HepG2 (cell line): ENCODE measurements around the gene ADGRG1. TPM values are rescaled to one million over a fixed set of nuclear protein-coding genes. Genes with fewer than 3 reads are reported as not detected.

Experiments used
- BORCS8-MEF2B ChIP-seq: sonication (generic); formaldehyde crosslinking; IDR thresholded peaks from 2 replicates; pipeline ENCODE4 v1.8.0; 2022; ENCODE audit warnings: mild to moderate bottlenecking, missing genetic modification reagents
- DR1 ChIP-seq: sonication (generic); formaldehyde crosslinking; IDR thresholded peaks from 2 replicates; pipeline ENCODE4 v1.8.0; 2021; ENCODE audit warnings: mild to moderate bottlenecking, missing genetic modification reagents, inconsistent platforms
- GABPB1 ChIP-seq: IDR thresholded peaks from 2 replicates; pipeline ENCODE4 v1.6.1; 2016; ENCODE audit warnings: mild to moderate bottlenecking, missing genetic modification reagents, moderate library complexity, missing compliant biosample characterization
- HHEX ChIP-seq: IDR thresholded peaks from 2 replicates; pipeline ENCODE4 v1.6.1; 2016; ENCODE audit warnings: control low read depth
- JUN ChIP-seq: sonication (generic); formaldehyde crosslinking; IDR thresholded peaks from 2 replicates; pipeline ENCODE4 v1.4.0; 2020; ENCODE audit warnings: mild to moderate bottlenecking, missing genetic modification reagents
- KLF16 ChIP-seq, 2 experiments: sonication (generic) in 1 of 2; formaldehyde crosslinking in 1 of 2; IDR thresholded peaks; 2 replicates each; pipeline versions ENCODE4 v1.6.1 to v1.8.0; 2016 to 2023; ENCODE audit warnings: missing genetic modification reagents in 2 of 2, missing compliant biosample characterization in 1 of 2
- MBNL3 ChIP-seq: fragments of 250-450 bp; sonication (Bioruptor Pico); conservative IDR thresholded peaks from 2 replicates; pipeline ENCODE4 v1.8.0; 2022; ENCODE audit warnings: mild to moderate bottlenecking, inconsistent platforms
- MYNN ChIP-seq: sonication (generic); formaldehyde crosslinking; IDR thresholded peaks from 2 replicates; pipeline ENCODE4 v1.4.0; 2020; ENCODE audit warnings: mild to moderate bottlenecking, low read depth, missing genetic modification reagents
- PHB2 ChIP-seq: fragments of 450-650 bp; IDR thresholded peaks from 2 replicates; pipeline ENCODE4 v1.6.1; 2018; ENCODE audit not compliant: partially characterized antibody
- RFX1 ChIP-seq: fragments of 450-650 bp; IDR thresholded peaks from 2 replicates; pipeline ENCODE4 v1.6.1; 2017
- SMAD9 ChIP-seq: sonication (generic); formaldehyde crosslinking; IDR thresholded peaks from 2 replicates; pipeline ENCODE4 v1.5.1; 2020; ENCODE audit warnings: mild to moderate bottlenecking, missing genetic modification reagents
- SP5 ChIP-seq: IDR thresholded peaks from 2 replicates; pipeline ENCODE4 v1.6.1; 2016; ENCODE audit warnings: low read depth, borderline replicate concordance
- ZNF256 ChIP-seq: sonication (generic); formaldehyde crosslinking; conservative IDR thresholded peaks from 2 replicates; pipeline ENCODE4 v1.4.0; 2020; ENCODE audit warnings: missing genetic modification reagents
- ZNF264 ChIP-seq: sonication (generic); formaldehyde crosslinking; IDR thresholded peaks from 2 replicates; pipeline ENCODE4 v1.4.0; 2020; ENCODE audit warnings: missing genetic modification reagents
- ZNF552 ChIP-seq: sonication (generic); formaldehyde crosslinking; IDR thresholded peaks from 2 replicates; pipeline ENCODE4 v1.9.0; 2022; ENCODE audit warnings: missing genetic modification reagents, mild to moderate bottlenecking, borderline replicate concordance
- ZNF563 ChIP-seq: sonication (generic); formaldehyde crosslinking; IDR thresholded peaks from 2 replicates; pipeline ENCODE4 v1.8.0; 2022; ENCODE audit warnings: mild to moderate bottlenecking, moderate library complexity, missing genetic modification reagents
- ZNF605 ChIP-seq: sonication (generic); formaldehyde crosslinking; IDR thresholded peaks from 2 replicates; pipeline ENCODE4 v1.8.0; 2022; ENCODE audit warnings: mild to moderate bottlenecking, missing genetic modification reagents
- ZNF724P ChIP-seq: sonication (generic); formaldehyde crosslinking; IDR thresholded peaks from 2 replicates; pipeline ENCODE4 v1.8.0; 2022; ENCODE audit warnings: missing genetic modification reagents, borderline replicate concordance
- ZNF83 ChIP-seq: sonication (generic); formaldehyde crosslinking; IDR thresholded peaks from 2 replicates; pipeline ENCODE4 v1.4.0; 2020; ENCODE audit warnings: missing genetic modification reagents, mild to moderate bottlenecking, borderline replicate concordance
- polyA plus RNA-seq, 8 experiments: library from polyadenylated mRNA; depleted of rRNA in 3 of 8; stranded (reverse) in 7 of 8; unstranded in 1 of 8; fragments of >200 nt; fragmentation: Illumina TruSeq in 4 of 8; extraction: Trizol in 4 of 8; gene quantifications; 2 replicates each; pipeline versions ENCODE4 v1.2.1 to v1.2.3, GENCODE V29; 2011 to 2016; ENCODE audit warnings: low read depth in 4 of 8, missing spikeins in 1 of 8, mixed read lengths in 1 of 8; ENCODE audit not compliant: insufficient read depth in 1 of 8
- total RNA-seq, 5 experiments: library from RNA; depleted of rRNA; stranded (reverse); fragments of >200 nt; fragmentation: Illumina TruSeq; extraction: Trizol; gene quantifications; 2 replicates each; pipeline ENCODE4 v1.2.3, GENCODE V29; 2016; ENCODE audit warnings: low read depth in 1 of 5
- TF ChIP-seq, protein P1 (sequence below), 2 experiments: sonication (generic) in 1 of 2; formaldehyde crosslinking in 1 of 2; IDR thresholded peaks; 2 replicates each; pipeline versions ENCODE4 v1.6.1 to v1.9.0; 2014 to 2022; ENCODE audit warnings: antibody characterized with exemption in 1 of 2, borderline replicate concordance in 1 of 2, inconsistent platforms in 1 of 2, low read depth in 1 of 2, missing genetic modification reagents in 1 of 2
- TF ChIP-seq, protein P2 (sequence below): sonication (generic); formaldehyde crosslinking; IDR thresholded peaks from 2 replicates; pipeline ENCODE4 v1.5.1; 2020; ENCODE audit warnings: mild to moderate bottlenecking, missing genetic modification reagents, moderate library complexity

ADGRG1 gene
- total and polyA plus RNA-seq, 2 of the 13 experiments (the other 11 are each of a cell fraction or from before 2014, with no cell fraction given): 2.7 to 5.9 TPM

DNA sequence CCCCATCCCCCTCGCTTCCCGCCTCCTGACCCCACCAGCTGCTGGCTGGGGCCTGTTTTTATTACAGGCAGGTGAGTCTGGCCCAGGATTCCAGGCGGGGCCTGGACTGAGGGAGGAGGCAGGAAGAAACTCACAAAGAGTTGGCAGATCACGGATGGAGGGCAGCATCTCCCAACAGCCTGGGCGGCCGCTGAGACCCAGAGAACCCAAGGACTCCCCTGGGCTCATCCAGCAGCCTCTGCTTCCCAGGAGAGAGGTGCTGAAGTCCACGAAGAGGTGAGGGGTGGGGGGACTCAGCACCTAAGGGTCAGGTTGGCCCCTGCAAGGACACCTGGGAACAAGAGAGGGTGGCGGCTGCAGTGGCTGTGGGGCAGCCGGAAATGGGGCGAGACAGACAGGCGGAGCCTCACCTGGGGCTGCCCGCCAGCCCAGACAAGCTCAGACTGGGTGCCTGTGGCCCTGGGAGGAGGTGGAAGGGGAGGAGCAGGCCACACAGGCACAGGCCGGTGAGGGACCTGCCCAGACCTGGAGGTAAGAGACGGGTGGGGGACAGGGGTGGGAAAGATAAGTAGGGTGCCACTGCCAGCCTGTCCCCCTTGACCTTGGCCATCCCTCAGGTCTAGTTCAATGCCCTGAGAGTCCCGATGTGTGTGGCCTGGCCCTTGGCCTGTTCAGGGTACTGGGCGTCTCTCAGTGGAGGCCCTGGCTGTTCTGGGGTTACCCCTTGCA is 8.7 kb upstream of the ADGRG1 start (continued):
- TF ChIP-seq, protein P1, sequence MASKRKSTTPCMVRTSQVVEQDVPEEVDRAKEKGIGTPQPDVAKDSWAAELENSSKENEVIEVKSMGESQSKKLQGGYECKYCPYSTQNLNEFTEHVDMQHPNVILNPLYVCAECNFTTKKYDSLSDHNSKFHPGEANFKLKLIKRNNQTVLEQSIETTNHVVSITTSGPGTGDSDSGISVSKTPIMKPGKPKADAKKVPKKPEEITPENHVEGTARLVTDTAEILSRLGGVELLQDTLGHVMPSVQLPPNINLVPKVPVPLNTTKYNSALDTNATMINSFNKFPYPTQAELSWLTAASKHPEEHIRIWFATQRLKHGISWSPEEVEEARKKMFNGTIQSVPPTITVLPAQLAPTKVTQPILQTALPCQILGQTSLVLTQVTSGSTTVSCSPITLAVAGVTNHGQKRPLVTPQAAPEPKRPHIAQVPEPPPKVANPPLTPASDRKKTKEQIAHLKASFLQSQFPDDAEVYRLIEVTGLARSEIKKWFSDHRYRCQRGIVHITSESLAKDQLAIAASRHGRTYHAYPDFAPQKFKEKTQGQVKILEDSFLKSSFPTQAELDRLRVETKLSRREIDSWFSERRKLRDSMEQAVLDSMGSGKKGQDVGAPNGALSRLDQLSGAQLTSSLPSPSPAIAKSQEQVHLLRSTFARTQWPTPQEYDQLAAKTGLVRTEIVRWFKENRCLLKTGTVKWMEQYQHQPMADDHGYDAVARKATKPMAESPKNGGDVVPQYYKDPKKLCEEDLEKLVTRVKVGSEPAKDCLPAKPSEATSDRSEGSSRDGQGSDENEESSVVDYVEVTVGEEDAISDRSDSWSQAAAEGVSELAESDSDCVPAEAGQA (IDR thresholded peaks at IDR 0.05; ENCODE audit: low read depth): peak; percentile 8; the same call in 1 of the 2 replicates
- TF ChIP-seq, protein P1 (CRISPR knock-in tag; IDR thresholded peaks at IDR 0.05; ENCODE audit: borderline replicate concordance): no peak
- TF ChIP-seq ZNF552 (CRISPR knock-in tag): no peak
- TF ChIP-seq RFX1: no peak
- TF ChIP-seq ZNF724P (CRISPR knock-in tag): no peak; the same call in 1 of the 2 replicates
- peak; percentile 69 for TF ChIP-seq ZNF264 (CRISPR knock-in tag)
- TF ChIP-seq ZNF605 (CRISPR knock-in tag): 0 out of 2 replicates have a peak, but pooled peaks have one; percentile 28
- no peak for TF ChIP-seq SMAD9 (CRISPR knock-in tag)
- peak; percentile 79 for TF ChIP-seq GABPB1 (CRISPR knock-in tag)
- no peak for TF ChIP-seq HHEX (CRISPR knock-in tag)
- no peak for TF ChIP-seq ZNF256 (CRISPR knock-in tag)
- no peak for TF ChIP-seq DR1 (CRISPR knock-in tag)
- no peak for TF ChIP-seq PHB2
- TF ChIP-seq ZNF563 (CRISPR knock-in tag): no peak
- TF ChIP-seq SP5 (CRISPR knock-in tag): peak; percentile 58; the same call in 1 of the 2 replicates
- TF ChIP-seq BORCS8-MEF2B (CRISPR knock-in tag): 0 out of 2 replicates have a peak, but pooled peaks have one; percentile 45
- TF ChIP-seq, protein P2, sequence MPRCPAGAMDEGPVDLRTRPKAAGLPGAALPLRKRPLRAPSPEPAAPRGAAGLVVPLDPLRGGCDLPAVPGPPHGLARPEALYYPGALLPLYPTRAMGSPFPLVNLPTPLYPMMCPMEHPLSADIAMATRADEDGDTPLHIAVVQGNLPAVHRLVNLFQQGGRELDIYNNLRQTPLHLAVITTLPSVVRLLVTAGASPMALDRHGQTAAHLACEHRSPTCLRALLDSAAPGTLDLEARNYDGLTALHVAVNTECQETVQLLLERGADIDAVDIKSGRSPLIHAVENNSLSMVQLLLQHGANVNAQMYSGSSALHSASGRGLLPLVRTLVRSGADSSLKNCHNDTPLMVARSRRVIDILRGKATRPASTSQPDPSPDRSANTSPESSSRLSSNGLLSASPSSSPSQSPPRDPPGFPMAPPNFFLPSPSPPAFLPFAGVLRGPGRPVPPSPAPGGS (CRISPR knock-in tag): peak; percentile 39; the same call in 1 of the 2 replicates
- TF ChIP-seq MYNN (CRISPR knock-in tag): no peak
- TF ChIP-seq MBNL3 (CRISPR knock-in tag): no peak
- no peak for TF ChIP-seq ZNF83 (CRISPR knock-in tag)
- no peak for TF ChIP-seq JUN (CRISPR knock-in tag)
- TF ChIP-seq KLF16 (CRISPR knock-in tag; IDR thresholded peaks at IDR 0.05): no peak
